Suprapubic skin (tissue), 4 donors: ENCODE data around the gene KIZ. TPM values are rescaled to one million over a fixed set of nuclear protein-coding genes. Genes with fewer than 3 reads are reported as not detected.

ENCODE experiments used
- DNase-seq, 2 donors: peaks; one replicate each; pipeline ENCODE4 v3.0.0-alpha.2; 2019; ENCODE audit warnings: low spot score in 2 of 2
- H3K27ac ChIP-seq: fragments of 200-600 bp; sonication (generic); one replicate; pipeline ENCODE4 v1.5.1; 2019
- H3K27me3 ChIP-seq: fragments of 200-600 bp; sonication (generic); one replicate; pipeline ENCODE4 v1.5.1; 2019
- H3K36me3 ChIP-seq: fragments of 200-600 bp; sonication (generic); one replicate; pipeline ENCODE4 v1.5.1; 2019
- H3K4me1 ChIP-seq: fragments of 200-600 bp; sonication (generic); one replicate; pipeline ENCODE4 v1.5.1; 2019
- H3K4me3 ChIP-seq: fragments of 200-600 bp; sonication (generic); one replicate; pipeline ENCODE4 v1.5.1; 2019; ENCODE audit warnings: mild to moderate bottlenecking
- H3K9me3 ChIP-seq: fragments of 200-600 bp; sonication (generic); one replicate; pipeline ENCODE4 v1.5.1; 2019
- CTCF ChIP-seq, 2 donors: fragments of 200-600 bp in 1 of 2; fragments of 450-650 bp in 1 of 2; sonication (generic) in 1 of 2; IDR thresholded peaks; one replicate each; pipeline ENCODE4 v1.5.1; 2016 to 2019; ENCODE audit warnings: antibody characterized with exemption in 2 of 2, mild to moderate bottlenecking in 1 of 2, moderate library complexity in 1 of 2
- EP300 ChIP-seq: sonication (generic); formaldehyde crosslinking; IDR thresholded peaks from one replicate; pipeline ENCODE4 v1.6.1; 2017; ENCODE audit warnings: antibody characterized with exemption
- POLR2A ChIP-seq, 2 donors: fragments of 450-650 bp; IDR thresholded peaks; one replicate each; pipeline ENCODE4 v1.6.1; 2017; ENCODE audit warnings: antibody characterized with exemption in 2 of 2, mild to moderate bottlenecking in 2 of 2, moderate library complexity in 2 of 2
- POLR2AphosphoS5 ChIP-seq, 3 donors: sonication (generic); formaldehyde crosslinking; IDR thresholded peaks; one replicate each; pipeline ENCODE4 v1.6.1; 2017; ENCODE audit warnings: antibody characterized with exemption in 3 of 3
- WGBS: methylation state at CpG from one replicate; pipeline ENCODE4 v1.1.5; 2018; 5-methylcytosine and 5-hydroxymethylcytosine counted together
- total RNA-seq, 4 donors: library from RNA; depleted of rRNA; stranded (reverse); fragments of >200 nt; gene quantifications; one replicate each; pipeline ENCODE4 v1.1.0, GENCODE V29; 2016

The KIZ gene
- total RNA-seq, 4 donors from 2014 or later, result 14.7 to 43.0 (median 34.0) TPM

GRCh38 chr20:21235484-21236445 lies 109.9 kb downstream of the KIZ start:
- peaks cover 10% of the 10 kb centered on the region for H3K4me1 ChIP-seq
- TF ChIP-seq CTCF (IDR thresholded peaks at IDR 0.05) (peak; percentile 34 to 84), POLR2AphosphoS5 (IDR thresholded peaks at IDR 0.05) (peak in 1 of 3 donors; percentile 27), POLR2A (IDR thresholded peaks at IDR 0.05) (no peak), EP300 (no peak)
- peaks cover 22% of the 10 kb centered on the region for H3K36me3 ChIP-seq
- H3K27ac ChIP-seq, result no peak overlapping the region
- H3K27me3 ChIP-seq, result no peaks in the 10 kb centered on the region
- DNase-seq, result peak in 1 of 2 donors; percentile 70
- no peaks in the 10 kb centered on the region for H3K9me3 ChIP-seq
- 20% methylated on average over 15 of the region's 15 CpGs for WGBS
- no peak overlapping the region for H3K4me3 ChIP-seq

- Histone ChIP-seq H3K27me3 (no peaks in the 10 kb centered on the region), H3K36me3 (no peaks in the 10 kb centered on the region), H3K4me3 (no peak overlapping the region), H3K9me3 (no peaks in the 10 kb centered on the region), H3K27ac (no peak overlapping the region), H3K4me1 (peaks cover 10% of the 10 kb centered on the region)
- WGBS, result 84% methylated on average over 9 of the region's 10 CpGs
- no peak for DNase-seq
- no peak for TF ChIP-seq POLR2A (IDR thresholded peaks at IDR 0.05)
- no peak for TF ChIP-seq CTCF (IDR thresholded peaks at IDR 0.05)
- no peak for TF ChIP-seq EP300
- TF ChIP-seq POLR2AphosphoS5 (IDR thresholded peaks at IDR 0.05), result no peak
Measured at GRCh38 chr20:21237956-21238799, 112.3 kb downstream of the KIZ start.

- TF ChIP-seq EP300 (no peak), CTCF (IDR thresholded peaks at IDR 0.05) (no peak), POLR2A (IDR thresholded peaks at IDR 0.05) (no peak), POLR2AphosphoS5 (IDR thresholded peaks at IDR 0.05) (no peak)
- no peak overlapping the region for H3K4me3 ChIP-seq
- no peaks in the 10 kb centered on the region for H3K9me3 ChIP-seq
- H3K27ac ChIP-seq, result no peak overlapping the region
- no peaks in the 10 kb centered on the region for H3K27me3 ChIP-seq
- no peak for DNase-seq
- WGBS, result 72% methylated on average over 6 of the region's 6 CpGs
- H3K36me3 ChIP-seq, result no peaks in the 10 kb centered on the region
- peaks cover 10% of the 10 kb centered on the region for H3K4me1 ChIP-seq
Measured at GRCh38 chr20:21238818-21239536, 113.1 kb downstream of the KIZ start.

- no peak for TF ChIP-seq CTCF (IDR thresholded peaks at IDR 0.05)
- no peak for TF ChIP-seq POLR2A (IDR thresholded peaks at IDR 0.05)
- TF ChIP-seq EP300, result no peak
- no peak for TF ChIP-seq POLR2AphosphoS5 (IDR thresholded peaks at IDR 0.05)
- H3K9me3 ChIP-seq, result no peaks in the 10 kb centered on the region
- peaks cover 7% of the 10 kb centered on the region for H3K4me1 ChIP-seq
- 87% methylated on average over 8 of the region's 9 CpGs for WGBS
- no peak overlapping the region for H3K27ac ChIP-seq
- peaks cover 12% of the 10 kb centered on the region for H3K36me3 ChIP-seq
- DNase-seq, result no peak
- no peak overlapping the region for H3K4me3 ChIP-seq
- H3K27me3 ChIP-seq, result no peaks in the 10 kb centered on the region
Measured at GRCh38 chr20:21240394-21240793, 114.5 kb downstream of the KIZ start.
